SU-DHL-6 (cell line): ENCODE results near the gene AGPAT3.

Experiments used
- H2AFZ ChIP-seq: fragments of 200-600 bp; sonication (generic); 2 replicates; pipeline ENCODE4 v1.6.1; 2014; ENCODE audit warnings: low read depth, mild to moderate bottlenecking, moderate library complexity, mixed read lengths, antibody characterized with exemption, low read length; ENCODE audit not compliant: severe bottlenecking
- H3F3A ChIP-seq: fragments of 200-600 bp; shearing (Covaris generic); 2 replicates; pipeline ENCODE4 v1.6.0; 2016; ENCODE audit warnings: antibody characterized with exemption, mild to moderate bottlenecking; ENCODE audit not compliant: insufficient read depth
- H3K27ac ChIP-seq: fragments of 200-600 bp; sonication (generic); 2 replicates; pipeline ENCODE4 v1.5.1; 2016; ENCODE audit warnings: low read depth, mild to moderate bottlenecking, low read length, moderate library complexity, mixed read lengths
- H3K27me3 ChIP-seq: fragments of 200-600 bp; sonication (generic), shearing (Covaris generic); 2 replicates; pipeline ENCODE4 v1.6.0; 2014; ENCODE audit warnings: mild to moderate bottlenecking, low read length
- H3K36me3 ChIP-seq: fragments of 200-600 bp; sonication (generic); 2 replicates; pipeline ENCODE4 v1.6.1; 2014; ENCODE audit warnings: mild to moderate bottlenecking, low read length, mixed read lengths
- H3K4me2 ChIP-seq: fragments of 300-600, 200-600 bp; shearing (Covaris generic), sonication (generic); 2 replicates; pipeline ENCODE4 v1.6.0; 2014; ENCODE audit warnings: low read length, low read depth, mild to moderate bottlenecking; ENCODE audit not compliant: poor library complexity, severe bottlenecking
- H3K4me3 ChIP-seq: fragments of 200-600 bp; sonication (generic); 2 replicates; pipeline ENCODE4 v1.5.1; 2014; ENCODE audit warnings: antibody characterized with exemption, low read length, mild to moderate bottlenecking, mixed read lengths; ENCODE audit not compliant: insufficient read depth, poor library complexity, severe bottlenecking
- H3K79me2 ChIP-seq: fragments of 200-600 bp; sonication (generic); 2 replicates; pipeline ENCODE4 v1.6.1; 2014; ENCODE audit warnings: mild to moderate bottlenecking, low read length, moderate library complexity; ENCODE audit not compliant: insufficient read depth
- H3K9ac ChIP-seq: fragments of 200-600 bp; sonication (generic); 2 replicates; pipeline ENCODE4 v1.7.0; 2014; ENCODE audit warnings: mild to moderate bottlenecking, low read length
- H3K9me2 ChIP-seq: fragments of 200-600 bp; sonication (generic); replicated peaks from 2 replicates; pipeline ENCODE4 v1.6.1; 2014; ENCODE audit warnings: low read length; ENCODE audit not compliant: insufficient read depth
- H3K9me3 ChIP-seq: fragments of 200-600 bp; sonication (generic); 2 replicates; pipeline ENCODE4 v1.6.1; 2014; ENCODE audit warnings: low read length, mixed read lengths; ENCODE audit not compliant: insufficient read depth
- H4K20me1 ChIP-seq: fragments of 200-600 bp; sonication (generic); 2 replicates; pipeline ENCODE4 v1.6.1; 2014; ENCODE audit warnings: low read depth, mild to moderate bottlenecking, antibody characterized with exemption, low read length, moderate library complexity, mixed read lengths
- CTCF ChIP-seq: fragments of 200-600 bp; sonication (generic); IDR thresholded peaks from one replicate; pipeline ENCODE4 v1.5.1; 2017; ENCODE audit warnings: antibody characterized with exemption, mild to moderate bottlenecking, low read length, moderate library complexity; ENCODE audit not compliant: insufficient read depth, poor library complexity, severe bottlenecking
- EZH2phosphoT487 ChIP-seq: fragments of 200-600 bp; sonication (generic), shearing (Covaris generic); conservative IDR thresholded peaks from 2 replicates; pipeline ENCODE4 v1.6.1; 2018; ENCODE audit warnings: mild to moderate bottlenecking, antibody characterized with exemption, low read length, moderate library complexity, mixed read lengths

AGPAT3 gene

GRCh38 chr21:43911015-43911934 is 46.3 kb downstream of the AGPAT3 start:
- Histone ChIP-seq H3K27me3 (no peaks in the 10 kb centered on the region), H3K36me3 (no peaks in the 10 kb centered on the region), H3K27ac (no peak overlapping the region), H3K9me3 (no peaks in the 10 kb centered on the region), H3K4me3 (no peak overlapping the region), H4K20me1 (no peaks in the 10 kb centered on the region), H3K9me2 (no peaks in the 10 kb centered on the region), H3K4me2 (no peak overlapping the region), H3K9ac (no peak overlapping the region), H3K79me2 (no peaks in the 10 kb centered on the region), H2AFZ (no peak overlapping the region), H3F3A (no peaks in the 10 kb centered on the region)
- TF ChIP-seq EZH2phosphoT487 = no peak
- no peak for TF ChIP-seq CTCF

- Histone ChIP-seq H3K27me3 (no peaks in the 10 kb centered on the region), H3K9me3 (no peaks in the 10 kb centered on the region), H3K79me2 (no peaks in the 10 kb centered on the region), H2AFZ (no peak overlapping the region), H3K9me2 (no peaks in the 10 kb centered on the region), H3K4me2 (no peak overlapping the region), H3K36me3 (no peaks in the 10 kb centered on the region), H4K20me1 (no peaks in the 10 kb centered on the region), H3K9ac (no peak overlapping the region), H3K4me3 (no peak overlapping the region), H3K27ac (no peak overlapping the region), H3F3A (no peaks in the 10 kb centered on the region)
- TF ChIP-seq EZH2phosphoT487 = no peak
- TF ChIP-seq CTCF = no peak
Observed at GRCh38 chr21:43911935-43912487, 47.0 kb downstream of the AGPAT3 start.

GRCh38 chr21:43912500-43912899 is 47.5 kb downstream of the AGPAT3 start:
- no peaks in the 10 kb centered on the region for H3K27me3 ChIP-seq
- no peaks in the 10 kb centered on the region for H4K20me1 ChIP-seq
- no peak overlapping the region for H3K4me2 ChIP-seq
- no peak for TF ChIP-seq EZH2phosphoT487
- no peak for TF ChIP-seq CTCF
- no peak overlapping the region for H2AFZ ChIP-seq
- no peaks in the 10 kb centered on the region for H3K9me3 ChIP-seq
- no peak overlapping the region for H3K9ac ChIP-seq
- no peaks in the 10 kb centered on the region for H3K79me2 ChIP-seq
- H3K4me3 ChIP-seq = no peak overlapping the region
- H3K27ac ChIP-seq = no peak overlapping the region
- no peaks in the 10 kb centered on the region for H3K9me2 ChIP-seq
- H3K36me3 ChIP-seq = no peaks in the 10 kb centered on the region
- H3F3A ChIP-seq = no peaks in the 10 kb centered on the region
